ENCODE data around the gene STEAP3.

GRCh38 chr2:119245841-119246230, 22.2 kb downstream of the STEAP3 start:
- no peak for TF ChIP-seq CTCF (IDR thresholded peaks at IDR 0.05)
- no peak for TF ChIP-seq POLR2AphosphoS5 (IDR thresholded peaks at IDR 0.05)

Measured in esophagus muscularis mucosa (tissue), 3 donors.